ENCODE measurements around the gene ABHD2.
"Not testable (repeated sequence)": the region's sequence is repeated elsewhere in the genome, so short reads cannot be mapped to it uniquely, and the experiment has no call there.

ABHD2 gene

DNA sequence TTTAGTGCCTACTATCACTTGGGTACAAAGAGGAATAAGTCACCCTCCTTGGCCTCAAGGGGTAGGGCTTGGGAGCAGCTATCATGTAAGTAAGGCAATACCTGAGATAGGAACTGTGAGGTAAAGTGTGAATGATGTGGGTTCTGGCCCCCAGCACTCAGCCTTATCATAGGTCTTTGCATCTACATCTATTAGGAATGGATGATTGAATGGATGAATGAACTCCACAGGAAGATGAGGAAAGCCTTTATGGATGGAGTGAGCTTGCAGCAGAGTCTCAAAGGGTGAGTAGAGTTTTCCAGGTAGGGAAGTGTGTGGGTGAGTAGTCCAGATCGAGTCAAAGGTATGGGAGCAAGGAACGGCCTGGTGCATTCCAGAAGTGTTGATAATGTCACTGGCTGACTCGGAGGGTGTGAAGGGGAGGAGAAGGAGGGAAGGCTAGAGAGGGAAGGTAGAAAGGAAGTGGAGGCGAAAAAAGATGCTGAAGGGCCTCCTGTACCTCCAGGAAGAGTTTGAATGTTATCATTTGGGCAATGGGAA is 13.1 kb upstream of the ABHD2 start:
- no peak for DNase-seq (ENCODE audit: low read depth)

DNA sequence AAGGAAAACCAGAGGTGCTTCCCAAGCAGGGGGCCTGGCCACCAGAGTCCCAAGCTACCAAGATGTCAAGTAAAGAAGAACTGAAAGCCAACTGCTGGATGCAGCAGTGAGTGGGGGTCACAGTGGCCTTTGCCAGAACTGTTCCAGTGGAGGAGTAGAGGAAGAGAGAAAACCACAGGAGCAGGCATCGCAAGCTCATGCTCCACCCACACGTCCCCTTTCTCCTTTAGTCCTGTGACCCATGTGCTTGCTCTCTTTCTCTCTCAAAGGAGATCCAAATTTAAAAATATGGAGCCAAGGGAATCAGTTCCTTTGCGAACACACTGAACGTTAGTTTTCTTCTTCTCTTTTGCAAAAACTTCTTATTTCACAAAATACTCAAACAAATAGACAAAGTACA is 12.4 kb upstream of the ABHD2 start:
- DNase-seq (ENCODE audit: low read depth), result no peak

DNA sequence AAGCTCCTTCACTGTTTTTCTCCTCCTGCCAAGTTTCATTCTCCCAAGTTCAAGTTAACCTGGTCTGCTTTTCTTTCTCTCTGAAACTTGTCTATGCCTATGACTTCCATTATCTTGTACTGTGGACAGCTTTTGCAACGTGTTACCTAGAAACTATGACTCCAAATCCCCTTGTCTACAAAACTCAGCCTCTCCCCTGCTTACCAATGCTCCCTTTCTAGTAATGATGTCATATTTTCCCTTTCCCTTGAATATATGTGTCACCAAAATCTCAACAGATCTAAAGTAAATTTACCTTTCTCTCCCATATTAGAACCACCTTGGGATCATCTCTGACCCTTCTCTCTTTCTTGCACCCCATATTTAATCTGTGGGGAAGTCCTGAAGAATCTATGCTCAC is 10.5 kb upstream of the ABHD2 start:
- DNase-seq (ENCODE audit: low read depth), result no peak

DNA sequence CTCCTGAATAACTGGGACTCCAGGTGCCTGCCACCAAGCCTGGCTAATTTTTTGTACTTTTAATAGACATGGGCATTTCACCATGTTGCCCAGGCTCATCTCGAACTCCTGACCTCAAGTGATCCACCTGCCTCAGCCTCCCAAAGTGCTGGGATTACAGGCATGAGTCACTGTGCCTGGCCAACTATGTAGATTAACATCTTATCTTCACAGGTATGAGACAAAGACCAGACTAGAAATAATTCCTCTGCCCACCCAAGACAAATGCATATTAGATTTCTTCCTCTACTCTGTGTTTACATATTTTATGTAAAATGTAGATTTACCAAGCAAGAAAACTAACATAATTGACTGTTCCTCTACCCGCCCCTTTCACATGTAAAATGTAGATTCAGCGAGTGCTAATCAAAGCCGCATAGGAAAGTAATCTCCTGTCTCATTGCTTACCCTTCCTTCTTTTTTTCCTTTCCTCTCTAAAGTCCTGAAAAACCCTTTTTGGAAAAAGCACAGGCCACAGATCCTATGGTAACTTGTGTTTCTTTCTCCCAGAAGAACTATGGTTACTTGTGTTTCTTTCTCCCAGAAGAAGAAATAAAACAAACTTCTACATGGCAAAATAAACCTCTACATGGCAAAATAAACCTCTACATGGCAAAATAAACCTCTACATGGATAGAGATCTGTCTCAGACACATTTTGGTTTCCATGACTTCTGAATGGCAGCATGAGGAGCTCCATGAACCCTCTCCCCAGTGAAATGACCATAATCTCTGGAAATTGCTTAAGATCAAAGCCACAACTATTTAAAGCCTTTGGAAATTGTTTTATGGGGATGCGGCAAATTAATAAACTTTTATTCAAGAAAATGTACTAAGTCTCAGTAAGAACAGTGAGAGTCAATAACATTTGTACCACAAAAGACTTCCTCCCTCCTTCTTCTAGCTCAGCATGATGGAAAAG is 9.1 kb upstream of the ABHD2 start:
- DNase-seq (ENCODE audit: low read depth), result no peak

DNA sequence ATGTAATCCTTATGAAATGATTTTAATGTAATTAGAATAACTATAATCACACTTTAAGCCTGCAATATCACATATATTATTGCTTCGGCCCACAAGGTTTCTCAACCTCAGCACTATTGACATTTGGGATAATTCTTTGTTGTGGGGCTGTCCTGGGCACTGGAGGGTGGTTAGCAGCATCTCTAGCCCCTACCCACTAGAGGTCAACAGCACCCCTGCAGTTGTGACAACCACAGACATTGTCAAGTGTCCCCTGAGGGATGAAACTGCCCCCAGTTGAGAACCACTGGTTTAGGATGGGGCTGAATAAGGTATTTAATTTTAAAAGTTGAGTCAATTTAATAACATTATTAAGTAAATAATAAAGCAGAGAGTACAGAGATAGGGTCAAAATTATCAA is 6.4 kb upstream of the ABHD2 start:
- DNase-seq (ENCODE audit: low read depth), result no peak

DNA sequence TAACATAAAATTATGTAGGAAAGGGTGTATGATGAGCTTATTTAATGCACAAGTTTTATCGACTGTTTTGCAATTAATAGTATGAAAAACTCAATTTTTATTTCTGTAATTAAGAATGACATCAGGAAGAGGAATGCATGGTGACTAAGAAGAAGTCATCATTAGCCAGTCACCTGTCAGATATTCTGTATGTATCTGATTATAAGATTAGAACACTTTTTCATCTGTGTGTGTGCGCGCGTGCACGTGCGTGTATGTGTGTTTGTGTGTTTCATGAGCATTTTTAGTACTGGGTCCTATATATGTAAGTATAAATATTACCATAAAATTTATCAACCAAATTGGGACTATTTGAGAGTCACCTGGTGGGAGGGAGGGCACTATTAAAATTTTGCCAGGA is 5.0 kb upstream of the ABHD2 start:
- DNase-seq (ENCODE audit: low read depth), result no peak

DNA sequence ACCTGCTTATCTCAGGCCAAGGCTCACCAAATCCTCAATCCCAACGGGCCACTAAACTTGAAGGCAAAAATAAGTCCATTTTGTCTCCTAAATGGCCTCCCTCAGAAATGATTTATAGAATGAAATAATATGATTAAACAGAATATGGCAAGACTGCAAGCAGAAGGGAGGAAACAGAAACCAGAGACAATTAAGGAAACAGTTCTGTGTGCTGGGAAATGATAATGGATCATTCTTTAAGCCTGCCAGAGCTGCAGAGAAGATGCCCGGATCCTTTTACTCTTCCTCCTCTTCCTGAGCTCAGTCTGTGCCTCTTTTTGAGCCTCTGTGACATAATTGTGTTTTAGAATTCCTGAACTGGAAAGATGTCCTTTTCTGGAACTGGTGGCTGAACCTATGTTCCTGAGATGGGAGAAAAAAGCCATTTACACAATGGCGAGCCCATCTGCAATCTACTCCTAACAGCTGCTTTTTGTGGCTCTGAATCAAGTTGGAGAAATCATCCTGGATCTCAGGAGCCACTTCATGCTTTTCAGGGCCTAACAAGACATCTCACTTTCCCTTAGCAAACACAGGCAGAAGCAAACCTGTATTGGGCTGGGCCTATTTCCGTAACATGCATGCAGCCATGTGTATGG is 2.8 kb upstream of the ABHD2 start:
- no peak for DNase-seq (ENCODE audit: low read depth)

DNA sequence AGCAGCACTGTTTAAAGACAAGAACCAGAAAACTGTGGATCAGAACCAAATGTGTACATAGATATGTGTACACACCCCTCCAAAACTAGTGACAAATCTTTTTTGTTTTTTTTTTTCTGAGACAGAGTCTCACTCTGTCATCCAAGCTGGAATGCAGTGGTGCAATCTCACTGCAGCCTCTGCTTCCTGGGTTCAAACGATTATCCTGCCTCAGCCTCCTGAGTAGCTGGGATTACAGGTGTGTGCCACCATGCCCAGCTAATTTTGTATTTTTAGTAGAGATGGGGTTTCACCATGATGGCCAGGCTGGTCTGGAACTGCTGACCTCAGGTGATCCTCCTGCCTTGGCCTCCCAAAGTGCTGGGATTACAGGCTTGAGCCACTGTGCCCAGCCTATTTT is 2.3 kb upstream of the ABHD2 start:
- not testable (repeated sequence) for DNase-seq (ENCODE audit: low read depth)

DNA sequence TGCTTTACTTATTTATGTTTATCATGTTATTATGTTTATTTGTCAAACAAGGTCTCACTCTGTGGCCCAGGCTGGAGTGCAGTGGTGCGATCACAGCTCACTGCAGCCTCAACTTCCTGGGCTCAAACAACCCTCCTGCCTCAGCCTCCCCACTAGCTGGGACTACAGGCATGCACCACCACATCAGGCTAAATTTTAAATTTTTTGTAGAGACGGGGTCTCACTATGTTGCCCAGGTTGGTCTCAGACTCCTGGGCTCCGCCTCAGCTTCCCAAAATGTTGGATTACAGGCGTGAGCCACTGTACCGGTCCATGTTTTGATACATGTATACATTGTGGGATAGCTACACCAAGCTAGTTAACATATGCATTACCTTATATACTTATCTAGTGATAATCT is 1.9 kb upstream of the ABHD2 start:
- not testable (repeated sequence) for DNase-seq (ENCODE audit: low read depth)

DNA sequence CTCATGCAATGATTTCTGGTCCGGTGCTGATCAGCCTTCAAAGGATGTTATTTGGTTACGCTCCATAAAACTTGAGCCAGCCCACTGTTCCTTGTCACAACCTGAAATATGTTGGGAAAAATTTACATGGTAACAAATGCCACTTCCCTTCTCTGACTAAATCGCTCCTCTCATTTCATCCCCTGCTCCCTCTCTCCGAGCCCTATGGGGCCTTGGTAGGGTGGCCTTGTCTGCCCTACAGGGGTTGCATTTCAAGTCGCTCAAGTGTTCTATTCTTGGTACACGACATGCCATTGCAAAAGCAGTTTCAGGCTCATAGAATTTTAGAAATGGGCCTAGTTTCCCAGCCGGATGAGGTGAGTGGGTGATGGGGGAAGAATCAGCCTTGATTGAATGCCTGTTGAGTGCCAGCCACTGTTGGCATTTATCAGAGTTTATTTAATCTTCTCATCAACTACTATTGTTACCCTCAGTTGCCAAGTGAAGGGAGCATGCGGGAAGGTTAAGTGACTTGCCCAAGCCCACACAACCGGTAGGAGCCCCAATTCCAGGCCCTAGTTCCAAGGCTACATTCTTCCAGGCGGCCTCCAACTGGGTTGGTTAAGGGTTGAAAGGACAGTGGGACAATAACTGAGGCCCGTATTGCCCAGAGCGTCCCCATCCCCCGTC is 961 bp upstream of the ABHD2 start:
- no peak for DNase-seq (ENCODE audit: low read depth)

DNA sequence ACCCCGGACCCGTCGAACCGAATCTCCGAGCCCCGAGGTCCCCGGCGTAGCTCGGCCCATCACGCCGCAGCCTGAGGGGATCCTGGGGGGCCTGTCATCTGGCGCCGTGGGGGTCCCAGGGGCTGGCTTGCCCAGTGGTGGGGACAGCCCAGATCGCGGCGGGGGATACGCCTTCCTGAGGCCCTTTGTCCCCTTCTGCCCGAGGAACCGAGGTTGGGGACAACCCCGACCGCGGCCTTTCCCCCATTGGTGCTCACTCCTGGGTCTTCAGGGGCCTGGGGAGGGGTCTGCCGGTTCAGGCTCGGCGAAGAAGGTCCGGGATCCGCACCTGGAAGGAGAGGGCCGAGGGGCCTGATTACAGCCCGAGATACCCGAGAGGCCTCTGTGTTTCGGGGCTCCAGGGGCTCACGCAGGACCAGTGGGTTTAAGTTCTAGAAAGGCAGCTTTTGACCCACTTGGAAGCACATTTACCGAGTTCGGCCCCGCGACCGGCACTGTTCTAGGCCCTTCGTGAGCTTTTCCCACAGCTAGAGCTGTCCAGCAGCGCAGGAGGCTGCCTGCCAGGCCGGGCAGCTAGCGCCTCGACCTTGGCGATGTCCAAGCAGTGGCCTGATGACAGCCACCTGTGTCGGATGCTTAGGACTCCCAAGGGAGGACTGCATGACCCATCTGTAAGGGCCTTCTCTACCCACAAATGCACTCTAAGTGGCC is 504 bp downstream of the ABHD2 start:
- no peak for DNase-seq (ENCODE audit: low read depth)

DNA sequence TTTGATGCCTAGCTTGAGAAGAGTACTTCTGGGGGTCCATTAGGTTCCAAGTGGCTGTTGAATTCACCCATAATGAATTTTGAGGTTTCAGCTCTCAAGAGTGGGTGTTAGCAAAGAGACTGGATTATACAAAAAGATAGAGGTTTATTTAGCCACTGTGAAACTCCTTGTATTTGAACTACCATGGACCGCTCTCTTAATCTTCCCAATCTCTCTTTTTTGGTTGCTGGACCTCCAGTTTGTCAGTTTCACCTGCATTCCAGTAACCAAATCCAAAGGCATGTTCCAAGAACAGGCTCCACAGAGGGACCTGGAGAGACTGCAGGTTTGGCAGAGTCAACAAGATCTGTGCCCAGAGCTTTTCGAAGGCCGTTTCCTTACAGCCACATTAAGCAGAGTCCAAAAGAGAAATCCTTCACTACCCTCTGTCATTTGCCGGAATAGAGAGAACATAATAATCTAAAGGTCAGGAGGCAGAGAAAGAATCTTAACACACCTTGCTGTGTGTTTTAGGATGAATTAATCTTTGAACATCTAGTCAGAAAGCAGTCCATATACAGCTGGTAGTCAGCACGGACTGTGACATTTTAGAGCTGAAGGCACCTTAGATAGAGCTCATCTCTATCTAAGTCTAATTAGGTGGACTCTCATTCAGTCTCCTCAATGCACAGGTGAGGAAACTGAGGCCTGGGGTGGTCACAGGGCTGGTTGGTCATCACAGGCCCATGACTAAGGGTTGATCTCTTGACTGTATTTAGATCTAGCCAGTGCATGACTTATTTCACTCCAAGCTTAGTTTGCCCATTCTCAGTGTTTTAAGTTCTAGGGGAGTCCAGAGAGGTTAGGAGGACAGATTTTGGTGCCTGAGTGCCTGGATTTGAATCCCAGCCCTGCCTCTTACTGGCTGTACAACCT is 1.3 kb downstream of the ABHD2 start:
- no peak for DNase-seq (ENCODE audit: low read depth)

DNA sequence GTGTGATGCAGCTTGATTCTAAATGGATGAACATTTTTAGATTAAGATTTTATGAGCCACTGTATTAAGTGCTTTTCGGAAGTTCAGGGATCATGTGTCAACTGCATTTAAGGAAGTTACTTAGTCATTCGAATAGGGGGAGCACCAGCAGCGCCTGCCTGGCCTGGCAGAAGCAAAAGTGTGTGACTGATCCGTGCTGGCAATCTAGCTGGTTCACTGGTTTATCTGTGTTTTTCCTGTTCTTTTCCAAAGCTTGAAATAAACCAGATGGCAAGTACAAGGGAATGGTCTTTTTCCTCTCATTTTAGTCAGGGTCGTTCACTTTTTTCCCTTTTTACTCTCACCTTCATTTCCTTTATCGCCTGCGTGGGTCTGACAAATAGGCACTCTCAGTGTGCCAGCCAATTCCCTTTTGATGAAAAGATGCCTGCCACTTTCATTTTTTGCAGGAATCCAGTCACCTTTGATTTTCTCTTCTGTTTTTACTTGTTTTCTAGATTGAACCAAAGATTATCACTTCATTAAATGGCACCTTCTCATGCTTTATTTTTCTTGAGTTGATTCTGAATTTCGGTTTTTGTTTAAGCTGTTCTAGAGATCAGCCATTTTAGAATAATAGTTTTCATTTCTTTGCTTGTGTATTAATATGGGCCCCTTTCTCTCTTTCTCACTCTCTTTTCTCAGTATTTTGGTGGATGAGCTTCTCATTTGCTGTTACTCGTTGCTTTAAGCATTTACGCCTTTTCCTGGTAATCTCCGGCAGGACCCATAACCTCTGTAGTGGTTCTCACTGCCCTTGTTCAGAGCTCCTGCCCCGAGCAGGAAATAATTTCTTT is 2.8 kb downstream of the ABHD2 start:
- peak; percentile 57 for DNase-seq (ENCODE audit: low read depth)

DNA sequence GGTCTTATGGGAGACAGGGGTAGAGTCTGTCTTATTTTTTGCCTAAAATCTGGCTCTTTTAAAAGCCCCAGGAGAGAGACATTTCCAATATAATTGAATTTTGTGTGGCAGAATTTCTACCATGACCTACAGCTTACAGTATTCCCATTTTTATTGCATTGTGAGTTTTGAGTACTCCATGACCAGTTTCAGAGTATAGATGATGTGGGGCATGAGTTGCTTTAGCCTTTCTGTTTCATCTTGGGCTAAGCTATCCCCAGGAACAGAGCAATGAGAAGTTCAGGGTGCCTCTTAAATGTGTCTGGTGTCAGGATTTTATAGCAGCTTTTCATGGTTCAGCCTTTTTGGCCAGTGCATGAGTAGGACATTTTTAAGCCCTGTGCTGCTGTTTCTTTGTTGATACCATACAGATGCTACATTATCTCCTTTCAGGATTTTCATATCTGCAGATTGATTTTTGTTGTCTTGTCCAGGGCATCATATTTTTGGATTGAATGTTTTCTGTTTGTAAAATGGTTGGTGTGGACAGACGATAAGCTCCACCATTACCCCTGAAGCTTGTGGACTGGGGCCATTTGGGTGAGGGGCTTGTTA is 3.5 kb downstream of the ABHD2 start:
- no peak for DNase-seq (ENCODE audit: low read depth)

DNA sequence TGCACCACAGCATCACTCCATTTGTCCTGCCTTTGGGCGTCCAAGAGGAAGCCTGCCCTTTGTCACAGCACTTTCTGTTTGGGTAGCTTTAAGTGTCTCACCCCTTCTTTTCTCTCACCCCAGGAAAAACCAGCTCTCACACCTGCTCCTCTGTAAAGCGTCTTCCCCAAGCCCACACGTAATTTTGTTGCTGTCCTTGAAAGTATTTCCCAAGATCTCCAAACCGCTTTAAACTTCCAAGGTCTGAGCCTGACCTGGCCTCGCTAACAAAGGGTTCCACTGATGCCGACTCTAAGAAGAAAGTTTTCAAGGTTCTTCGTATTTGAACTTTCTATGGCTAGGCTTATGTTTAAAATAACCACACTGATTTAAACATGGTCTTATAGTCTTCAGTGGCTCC is 5.3 kb downstream of the ABHD2 start:
- no peak for DNase-seq (ENCODE audit: low read depth)

DNA sequence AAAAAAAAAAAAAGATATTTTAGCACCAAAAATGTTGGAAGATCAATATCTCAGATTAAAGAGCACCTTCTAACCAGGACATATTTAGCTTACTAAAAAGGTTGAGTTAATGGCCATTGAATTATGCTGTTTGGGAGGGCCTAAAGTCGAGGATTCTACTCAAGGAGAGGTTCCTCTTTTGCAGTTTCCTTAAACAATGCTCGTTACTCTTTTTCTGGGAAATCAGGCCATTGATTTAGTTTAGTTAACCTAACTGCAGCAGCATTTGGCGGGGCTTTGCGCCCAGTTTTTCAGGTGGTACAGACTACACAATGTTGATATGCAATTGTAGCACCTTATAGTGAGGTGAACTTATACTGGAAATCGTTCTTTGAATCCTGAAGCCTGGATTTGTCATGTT is 6.8 kb downstream of the ABHD2 start:
- DNase-seq (ENCODE audit: low read depth), result no peak

DNA sequence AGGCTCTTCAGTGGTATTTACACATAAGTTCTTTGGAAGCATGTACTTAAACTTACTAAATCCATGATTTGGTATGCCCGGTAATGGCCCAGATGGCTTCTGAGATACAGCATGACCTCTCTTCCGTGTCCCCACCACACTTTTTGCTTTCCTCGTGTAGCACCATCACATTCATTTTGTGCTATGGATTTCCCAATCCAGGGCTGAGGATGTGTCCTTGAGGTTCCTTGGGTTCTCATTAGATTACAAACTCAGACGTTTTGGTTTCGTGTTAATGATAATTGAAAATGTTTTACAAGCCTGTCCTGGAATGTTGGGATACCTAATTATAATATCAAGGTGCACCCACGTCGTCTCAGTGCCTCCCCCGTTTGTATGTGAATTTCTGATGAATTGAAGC is 7.3 kb downstream of the ABHD2 start:
- DNase-seq (ENCODE audit: low read depth), result no peak

DNA sequence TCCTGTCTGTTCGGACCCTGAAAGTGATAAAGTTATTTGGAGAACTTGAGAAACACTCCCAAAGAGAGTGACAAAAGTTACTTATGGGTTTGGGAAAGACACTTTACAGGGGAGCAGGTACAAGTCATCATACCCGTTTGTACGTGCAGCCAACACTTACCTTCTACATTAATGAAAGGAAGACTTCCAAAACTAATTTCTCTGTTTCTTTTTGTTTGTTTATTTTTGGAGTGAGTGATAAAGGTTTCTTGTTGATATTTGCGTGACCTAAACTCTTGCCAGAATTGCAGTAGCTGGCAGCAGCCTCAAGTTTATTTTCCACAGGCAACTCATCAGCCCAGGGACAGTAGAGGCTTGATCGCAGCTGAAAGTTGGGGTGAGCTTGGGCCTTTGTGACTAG is 8.4 kb downstream of the ABHD2 start:
- no peak for DNase-seq (ENCODE audit: low read depth)

DNA sequence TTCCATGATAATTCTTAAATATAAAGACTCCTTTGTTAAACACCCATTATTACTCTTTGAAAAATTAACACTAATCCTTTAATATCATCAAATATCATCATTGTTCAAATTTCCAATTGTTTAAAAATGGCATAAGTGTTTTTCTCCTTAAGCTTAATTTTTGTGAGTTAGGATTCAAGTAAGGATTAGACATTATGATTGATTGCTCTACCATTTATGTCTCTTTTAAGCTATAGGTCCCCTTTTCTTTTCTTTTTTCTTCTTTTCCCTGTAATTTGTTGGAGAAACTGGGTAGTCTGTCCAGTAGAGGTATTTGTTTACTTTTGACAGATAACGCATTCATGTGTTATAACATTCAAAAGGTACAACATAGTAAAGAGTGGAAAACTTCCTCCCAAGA is 9.1 kb downstream of the ABHD2 start:
- no peak for DNase-seq (ENCODE audit: low read depth)

DNA sequence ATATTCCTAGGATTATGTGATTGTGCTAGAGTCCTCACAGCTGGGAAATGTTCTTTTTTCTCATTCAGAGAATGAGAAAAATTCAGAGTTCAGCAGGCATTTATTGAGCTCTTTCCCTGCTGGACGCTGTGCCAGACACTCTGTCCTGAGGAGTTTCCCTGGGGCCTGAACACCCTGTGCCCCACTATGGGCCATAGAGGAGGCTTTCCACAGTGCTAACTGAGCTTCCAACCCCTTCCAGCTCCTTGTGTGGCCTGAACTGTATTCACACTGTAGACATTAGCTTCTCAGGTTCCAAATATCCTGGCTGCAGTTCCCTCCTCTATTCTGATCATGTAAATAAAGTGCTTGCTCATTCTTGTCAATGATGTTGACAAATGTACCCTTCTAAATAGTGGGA is 10.0 kb downstream of the ABHD2 start:
- no peak for DNase-seq (ENCODE audit: low read depth)

Data from HS-27A (cell line).